GM10266 (cell line): Measurements from ENCODE around the gene CERT1.
"Not testable (repeated sequence)": the region's sequence is repeated elsewhere in the genome, so short reads cannot be mapped to it uniquely, and the experiment has no call there.

ENCODE experiments used
- DNase-seq: peaks from one replicate; pipeline ENCODE4 v3.0.0; 2012; ENCODE audit errors: extremely low spot score
- CTCF ChIP-seq: IDR thresholded peaks from 2 replicates; pipeline ENCODE4 v1.5.1; 2012; ENCODE audit warnings: mild to moderate bottlenecking, low read depth; ENCODE audit not compliant: control insufficient read depth, insufficient read depth; ENCODE audit errors: missing control alignments

The CERT1 gene

GRCh38 chr5:75511435-75512382 is at the start of gene CERT1, which contains the start of gene POLK:
Gene CERT1, minus strand, starts transcription at chr5:75511629. Its CDS starts 422 bp downstream, at chr5:75511207.
Gene POLK, plus strand, starts transcription at chr5:75511891.
- TF ChIP-seq CTCF: no peak
- DNase-seq: peak; percentile 93

GRCh38 chr5:75560655-75561054 is 49.2 kb upstream of the CERT1 start:
- not testable (repeated sequence) for DNase-seq

GRCh38 chr5:75558981-75559632 is 47.7 kb upstream of the CERT1 start:
- no peak for TF ChIP-seq CTCF
- no peak for DNase-seq

- no peak for TF ChIP-seq CTCF
Measured at GRCh38 chr5:75558221-75558620, 46.8 kb upstream of the CERT1 start.

GRCh38 chr5:75553358-75553757 is 41.9 kb upstream of the CERT1 start:
- no peak for TF ChIP-seq CTCF
- no peak for DNase-seq

More at GRCh38 chr5:75558221-75558620, 46.8 kb upstream of the CERT1 start:
- no peak for DNase-seq

- no peak for TF ChIP-seq CTCF
Measured at GRCh38 chr5:75552764-75553163, 41.3 kb upstream of the CERT1 start.

GRCh38 chr5:75551471-75551870 is 40.0 kb upstream of the CERT1 start:
- TF ChIP-seq CTCF: no peak
- DNase-seq: no peak

More at GRCh38 chr5:75552764-75553163, 41.3 kb upstream of the CERT1 start:
- no peak for DNase-seq
